Lung (tissue), 12 donors: Measurements from ENCODE around the gene SURF4. TPM values are rescaled to one million over a fixed set of nuclear protein-coding genes. Genes with fewer than 3 reads are reported as not detected.

Experiments
- ATAC-seq: fragments of 200-7000 bp; cut with Tn5 transposase; one replicate; pipeline ENCODE4 v1.9.1; 2020; ENCODE audit warnings: moderate number of reproducible peaks; ENCODE audit not compliant: insufficient read depth, low FRiP score
- DNase-seq, 3 donors: peaks; one replicate each; pipeline ENCODE4 v3.0.0-alpha.2; 2013 to 2017
- H3K27ac ChIP-seq, 2 donors: one replicate each; pipeline ENCODE4 v1.5.1; 2013; ENCODE audit warnings: mild to moderate bottlenecking in 2 of 2, moderate library complexity in 2 of 2, control low read depth in 1 of 2, inconsistent platforms in 1 of 2, low read depth in 1 of 2, low read length in 1 of 2
- H3K27me3 ChIP-seq, 3 donors: one replicate each; pipeline ENCODE4 v1.5.1; 2013; ENCODE audit warnings: low read length in 2 of 3; ENCODE audit not compliant: control insufficient read depth in 3 of 3, insufficient read depth in 3 of 3
- H3K36me3 ChIP-seq, 4 donors: one replicate each; pipeline ENCODE4 v1.5.1; 2013; ENCODE audit warnings: low read length in 4 of 4, mild to moderate bottlenecking in 1 of 4, moderate library complexity in 1 of 4; ENCODE audit not compliant: control insufficient read depth in 4 of 4, insufficient read depth in 4 of 4
- H3K4me1 ChIP-seq, 5 donors: one replicate each; pipeline ENCODE4 v1.5.1; 2013; ENCODE audit warnings: low read length in 5 of 5, mild to moderate bottlenecking in 2 of 5, moderate library complexity in 1 of 5; ENCODE audit not compliant: control insufficient read depth in 5 of 5, insufficient read depth in 5 of 5
- H3K4me3 ChIP-seq: one replicate; pipeline ENCODE4 v1.5.1; 2013; ENCODE audit warnings: mild to moderate bottlenecking, control low read depth, moderate library complexity
- H3K9ac ChIP-seq, 2 donors: one replicate each; pipeline ENCODE4 v1.5.1; 2013; ENCODE audit warnings: low read length in 2 of 2, control low read depth in 1 of 2; ENCODE audit not compliant: insufficient read depth in 1 of 2
- H3K9me3 ChIP-seq, 4 donors: one replicate each; pipeline ENCODE4 v1.5.1; 2013; ENCODE audit warnings: low read length in 3 of 4, mild to moderate bottlenecking in 1 of 4, moderate library complexity in 1 of 4; ENCODE audit not compliant: control insufficient read depth in 4 of 4, insufficient read depth in 3 of 4
- CTCF ChIP-seq: IDR thresholded peaks from 2 replicates; pipeline ENCODE4 v1.5.1; 2012; ENCODE audit warnings: mild to moderate bottlenecking; ENCODE audit errors: control extremely low read depth, extremely low read depth
- WGBS, 2 donors: extraction: QIAGEN DNeasy Blood & Tissue Kit; methylation state at CpG; one replicate each; pipeline ENCODE4 v1.1.7; 2013; 5-methylcytosine and 5-hydroxymethylcytosine counted together
- polyA plus RNA-seq, 2 donors: library from polyadenylated mRNA; stranded (reverse); fragments of 200-250 nt; gene quantifications; one replicate each; pipeline ENCODE4 v1.2.1, GENCODE V29; 2013
- total RNA-seq, 2 donors: library from RNA; depleted of rRNA in 1 of 2; stranded (reverse); fragments of >200 nt in 1 of 2; gene quantifications; one replicate each; pipeline ENCODE4 v1.2.1, GENCODE V29; 2014 to 2021
- donor health status: control.
- donor health status: control.
- donor health status: Bipolar disorder and iron deficiency.
- donor health status: healthy.
- donor health status: DM: yes; HTN: yes; CAD: no.

Gene SURF4
- total and polyA plus RNA-seq, 4 donors, result 87.4 to 222 (median 174) TPM

GRCh38 chr9:133423216-133423615 lies 47.4 kb upstream of the SURF4 start:
- H3K4me3 ChIP-seq, result no peak overlapping the region
- ATAC-seq (no peak), DNase-seq (no peak)
- H3K9ac ChIP-seq, result no peak overlapping the region
- H3K27me3 ChIP-seq, result peaks cover 0 to 3% (median 0%) of the 10 kb centered on the region in 3 donors
- H3K9me3 ChIP-seq, result peaks cover 0 to 3% (median 0%) of the 10 kb centered on the region in 4 donors
- H3K36me3 ChIP-seq, result no peaks in the 10 kb centered on the region
- 53 to 73% methylated on average over 3 of the region's 3 CpGs for WGBS, 2 donors
- H3K4me1 ChIP-seq, result peaks cover 0 to 8% (median 0%) of the 10 kb centered on the region in 5 donors
- H3K27ac ChIP-seq, result no peak overlapping the region
- TF ChIP-seq CTCF, result no peak

- H3K4me1 ChIP-seq, result peaks cover 0 to 10% (median 2%) of the 10 kb centered on the region in 5 donors
- TF ChIP-seq CTCF, result no peak
- H3K36me3 ChIP-seq, result no peaks in the 10 kb centered on the region
- H3K27ac ChIP-seq, result peak within 1 kb of the TSS in 1 of 2 donors; percentile 28
- H3K27me3 ChIP-seq, result no peaks in the 10 kb centered on the region
- peaks cover 0 to 3% (median 0%) of the 10 kb centered on the region in 4 donors for H3K9me3 ChIP-seq
- 55 to 71% methylated on average over 23 of the region's 23 CpGs for WGBS, 2 donors
- DNase-seq (peak in 1 of 3 donors; percentile 34), ATAC-seq (no peak)
- H3K9ac ChIP-seq, result no peak within 1 kb of the TSS
- no peak within 1 kb of the TSS for H3K4me3 ChIP-seq
Measured at GRCh38 chr9:133421615-133422542, 46.0 kb upstream of the SURF4 start, which contains the start of gene ADAMTS13. Gene ADAMTS13 (plus strand): TSS chr9:133422367. CDS start chr9:133422444, 77 bp downstream.

- Histone ChIP-seq H3K4me3 (no peak overlapping the region), H3K9me3 (no peaks in the 10 kb centered on the region), H3K36me3 (peaks cover 0 to under 1% (median 0%) of the 10 kb centered on the region in 4 donors), H3K4me1 (peaks cover 4 to 17% (median 5%) of the 10 kb centered on the region in 5 donors), H3K9ac (no peak overlapping the region), H3K27ac (no peak overlapping the region), H3K27me3 (no peaks in the 10 kb centered on the region)
- WGBS, 2 donors, result 56 to 62% methylated on average over 5 of the region's 5 CpGs
- DNase-seq (no peak), ATAC-seq (no peak)
- TF ChIP-seq CTCF, result no peak
Measured at GRCh38 chr9:133420392-133420827, 44.5 kb upstream of the SURF4 start.
